Lower leg skin (tissue), 4 donors: ENCODE measurements around the gene GRK1. TPM values are rescaled to one million over a fixed set of nuclear protein-coding genes. Genes with fewer than 3 reads are reported as not detected.

Experiments used
- DNase-seq, 2 donors: peaks; one replicate each; pipeline ENCODE4 v3.0.0-alpha.2; 2019; ENCODE audit warnings: low spot score in 2 of 2
- H3K4me3 ChIP-seq: fragments of 200-600 bp; sonication (generic); 2 replicates; pipeline ENCODE4 v1.5.1; 2017; ENCODE audit warnings: mild to moderate bottlenecking, low read depth; ENCODE audit not compliant: poor library complexity, severe bottlenecking
- CTCF ChIP-seq, 3 donors: fragments of 450-650 bp; IDR thresholded peaks; one replicate each; pipeline ENCODE4 v1.5.1; 2016; ENCODE audit warnings: antibody characterized with exemption in 3 of 3, mild to moderate bottlenecking in 3 of 3, moderate library complexity in 2 of 3
- POLR2A ChIP-seq, 2 donors: fragments of 450-650 bp; IDR thresholded peaks; one replicate each; pipeline ENCODE4 v1.6.1; 2016 to 2017; ENCODE audit warnings: antibody characterized with exemption in 2 of 2, mild to moderate bottlenecking in 1 of 2, moderate library complexity in 1 of 2
- WGBS, 2 donors: methylation state at CpG; one replicate each; pipeline ENCODE4 v1.1.5; 2018; 5-methylcytosine and 5-hydroxymethylcytosine counted together
- intact Hi-C: fragments of 100-400 bp; cut with DNase I; formaldehyde crosslinking; loops from one replicate; pipeline ENCODE4 v1.15.0; 2023; ENCODE audit warnings: low total_unique reads
- total RNA-seq, 4 donors: library from RNA; depleted of rRNA; stranded (reverse); fragments of >200 nt; gene quantifications; one replicate each; pipeline ENCODE4 v1.1.0, GENCODE V29; 2016

Gene GRK1
- total RNA-seq, 4 donors from 2014 or later: not detected

GRCh38 chr13:113735194-113735593 lies 68.2 kb downstream of the GRK1 start:
- intact Hi-C loops: no loop called here
- TF ChIP-seq POLR2A (IDR thresholded peaks at IDR 0.05) (no peak), CTCF (IDR thresholded peaks at IDR 0.05) (no peak)
- no peak overlapping the region for H3K4me3 ChIP-seq
- 88 to 89% methylated on average over 23 to 26 of the region's 26 CpGs for WGBS, 2 donors
- DNase-seq: no peak

- intact Hi-C loops: no loop called here
- no peak overlapping the region for H3K4me3 ChIP-seq
- TF ChIP-seq POLR2A (IDR thresholded peaks at IDR 0.05) (no peak), CTCF (IDR thresholded peaks at IDR 0.05) (no peak)
- WGBS, 2 donors: 89 to 90% methylated on average over 11 to 12 of the region's 14 CpGs
- no peak for DNase-seq
These were observed 68.7 kb downstream of the GRK1 start for GRCh38 chr13:113735750-113736149.

- intact Hi-C loops: no loop called here
- no peak for DNase-seq
- 70 to 88% methylated on average over 10 of the region's 10 CpGs for WGBS, 2 donors
- no peak overlapping the region for H3K4me3 ChIP-seq
- TF ChIP-seq POLR2A (IDR thresholded peaks at IDR 0.05) (no peak), CTCF (IDR thresholded peaks at IDR 0.05) (no peak)
These were observed 69.3 kb downstream of the GRK1 start for GRCh38 chr13:113736258-113736731.

GRCh38 chr13:113737803-113738202 lies 70.8 kb downstream of the GRK1 start:
- DNase-seq: no peak
- no peak for TF ChIP-seq CTCF (IDR thresholded peaks at IDR 0.05)
- no peak overlapping the region for H3K4me3 ChIP-seq
- WGBS, 2 donors: 83 to 84% methylated on average over 5 of the region's 5 CpGs
- intact Hi-C loops: no loop called here

- intact Hi-C loops: no loop called here
- no peak overlapping the region for H3K4me3 ChIP-seq
- no peak for TF ChIP-seq POLR2A (IDR thresholded peaks at IDR 0.05)
- no peak for TF ChIP-seq CTCF (IDR thresholded peaks at IDR 0.05)
- 84 to 93% methylated on average over 14 to 21 of the region's 22 CpGs for WGBS, 2 donors
- no peak for DNase-seq
These were observed 72.7 kb downstream of the GRK1 start for GRCh38 chr13:113739527-113740285.

GRCh38 chr13:113740286-113740556 lies 73.2 kb downstream of the GRK1 start:
- WGBS, 2 donors: 89% methylated on average over 9 of the region's 9 CpGs
- H3K4me3 ChIP-seq: no peak overlapping the region
- TF ChIP-seq POLR2A (IDR thresholded peaks at IDR 0.05) (no peak), CTCF (IDR thresholded peaks at IDR 0.05) (no peak)
- no peak for DNase-seq
- intact Hi-C loops: no loop called here
